GM12865 (cell line): Measurements from ENCODE around the gene TTC34.

Source experiments
- DNase-seq: peaks from one replicate; pipeline ENCODE4 v3.0.0; 2010; ENCODE audit warnings: low read depth
- H3K4me3 ChIP-seq: 2 replicates; pipeline ENCODE4 v1.5.1; 2011; ENCODE audit warnings: mild to moderate bottlenecking, low read depth, low read length, control low read depth
- TF ChIP-seq, protein P1 (sequence below): IDR thresholded peaks from 2 replicates; pipeline ENCODE4 v1.5.1; 2011; ENCODE audit warnings: low read length, control low read depth, low read depth, inconsistent platforms; ENCODE audit not compliant: insufficient read depth; ENCODE audit errors: missing control alignments

The TTC34 gene

DNA sequence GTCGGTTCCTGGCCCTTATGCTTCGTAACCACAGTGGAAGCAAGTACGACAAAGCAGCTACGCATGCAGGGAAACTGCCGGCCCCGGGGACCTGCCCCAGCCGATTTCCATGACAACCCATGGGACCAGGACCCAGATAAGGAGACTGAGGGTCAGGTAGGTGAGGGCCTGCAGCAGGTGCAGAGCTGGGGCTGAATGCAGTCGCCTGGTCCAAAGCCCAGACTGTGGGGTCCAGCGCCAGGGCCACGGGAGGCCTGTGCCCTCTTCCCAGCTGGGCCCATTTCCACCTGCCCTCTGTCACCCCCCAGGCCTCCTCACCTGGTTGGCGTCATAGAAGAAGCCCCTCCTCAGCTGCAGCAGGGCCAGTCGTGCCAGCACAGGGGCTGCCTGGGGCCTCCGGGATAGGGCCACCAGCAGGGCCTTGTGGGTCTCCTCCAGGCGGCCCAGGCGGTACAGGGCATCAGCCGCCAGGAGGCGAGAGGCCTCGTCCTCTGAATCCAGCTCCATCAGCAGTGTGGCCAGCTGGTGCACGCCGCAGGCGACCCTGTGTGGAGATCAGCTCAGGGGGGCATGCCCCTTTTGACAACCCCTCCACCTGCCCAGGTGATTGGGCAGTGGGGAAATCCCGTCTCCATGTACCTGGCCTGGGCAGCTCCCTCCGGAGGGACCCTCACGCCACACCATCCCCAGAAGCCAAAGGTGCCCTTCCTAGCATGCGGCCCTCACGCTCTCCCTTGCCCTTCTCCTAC is 14.2 kb downstream of the TTC34 start:
- TF ChIP-seq, protein P1, sequence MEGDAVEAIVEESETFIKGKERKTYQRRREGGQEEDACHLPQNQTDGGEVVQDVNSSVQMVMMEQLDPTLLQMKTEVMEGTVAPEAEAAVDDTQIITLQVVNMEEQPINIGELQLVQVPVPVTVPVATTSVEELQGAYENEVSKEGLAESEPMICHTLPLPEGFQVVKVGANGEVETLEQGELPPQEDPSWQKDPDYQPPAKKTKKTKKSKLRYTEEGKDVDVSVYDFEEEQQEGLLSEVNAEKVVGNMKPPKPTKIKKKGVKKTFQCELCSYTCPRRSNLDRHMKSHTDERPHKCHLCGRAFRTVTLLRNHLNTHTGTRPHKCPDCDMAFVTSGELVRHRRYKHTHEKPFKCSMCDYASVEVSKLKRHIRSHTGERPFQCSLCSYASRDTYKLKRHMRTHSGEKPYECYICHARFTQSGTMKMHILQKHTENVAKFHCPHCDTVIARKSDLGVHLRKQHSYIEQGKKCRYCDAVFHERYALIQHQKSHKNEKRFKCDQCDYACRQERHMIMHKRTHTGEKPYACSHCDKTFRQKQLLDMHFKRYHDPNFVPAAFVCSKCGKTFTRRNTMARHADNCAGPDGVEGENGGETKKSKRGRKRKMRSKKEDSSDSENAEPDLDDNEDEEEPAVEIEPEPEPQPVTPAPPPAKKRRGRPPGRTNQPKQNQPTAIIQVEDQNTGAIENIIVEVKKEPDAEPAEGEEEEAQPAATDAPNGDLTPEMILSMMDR, result no peak
- H3K4me3 ChIP-seq, result no peak overlapping the region
- no peak for DNase-seq

DNA sequence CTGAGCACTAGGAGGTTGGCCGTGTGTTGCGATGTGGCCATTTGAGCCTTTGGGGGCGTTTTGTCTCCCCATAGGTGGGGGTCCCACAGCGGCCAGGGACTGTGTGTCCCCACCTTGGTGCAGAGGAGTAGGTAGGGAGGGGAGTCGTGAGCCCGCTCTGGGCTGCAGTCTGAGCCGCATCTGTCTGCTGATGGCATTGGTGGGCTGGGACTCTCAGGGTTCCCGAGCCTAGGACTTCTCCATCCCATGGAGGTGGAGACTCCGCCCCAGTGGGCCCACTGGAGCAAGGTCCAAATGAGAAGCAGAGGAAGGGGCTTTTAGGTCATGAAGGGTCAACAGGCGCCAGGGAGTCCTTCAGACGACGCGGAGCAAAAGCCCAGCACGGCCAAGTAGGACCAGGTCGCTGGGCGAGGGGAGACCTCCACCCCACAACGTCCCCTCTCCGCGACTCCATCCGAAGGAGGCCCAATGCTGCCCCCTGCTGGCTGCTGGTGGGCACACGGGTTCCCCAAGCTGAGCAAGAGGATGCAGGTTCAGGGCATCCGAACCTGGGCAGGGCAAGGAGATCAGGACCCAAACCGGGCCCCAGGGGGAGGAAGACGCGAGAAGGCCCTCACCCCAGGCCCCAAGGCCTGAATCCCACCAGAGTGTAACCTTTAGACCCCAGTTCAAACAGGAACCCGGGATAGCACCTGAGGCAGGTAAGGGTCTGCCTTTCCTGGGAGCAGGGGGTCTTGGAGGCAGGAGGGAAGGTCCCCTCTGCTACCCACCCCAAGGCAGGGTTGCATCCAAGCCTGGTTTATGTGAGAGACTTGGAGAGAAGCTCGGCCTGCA is 14.9 kb downstream of the TTC34 start:
- TF ChIP-seq, protein P1, result peak; percentile 73
- H3K4me3 ChIP-seq, result no peak overlapping the region
- DNase-seq, result peak; percentile 48

DNA sequence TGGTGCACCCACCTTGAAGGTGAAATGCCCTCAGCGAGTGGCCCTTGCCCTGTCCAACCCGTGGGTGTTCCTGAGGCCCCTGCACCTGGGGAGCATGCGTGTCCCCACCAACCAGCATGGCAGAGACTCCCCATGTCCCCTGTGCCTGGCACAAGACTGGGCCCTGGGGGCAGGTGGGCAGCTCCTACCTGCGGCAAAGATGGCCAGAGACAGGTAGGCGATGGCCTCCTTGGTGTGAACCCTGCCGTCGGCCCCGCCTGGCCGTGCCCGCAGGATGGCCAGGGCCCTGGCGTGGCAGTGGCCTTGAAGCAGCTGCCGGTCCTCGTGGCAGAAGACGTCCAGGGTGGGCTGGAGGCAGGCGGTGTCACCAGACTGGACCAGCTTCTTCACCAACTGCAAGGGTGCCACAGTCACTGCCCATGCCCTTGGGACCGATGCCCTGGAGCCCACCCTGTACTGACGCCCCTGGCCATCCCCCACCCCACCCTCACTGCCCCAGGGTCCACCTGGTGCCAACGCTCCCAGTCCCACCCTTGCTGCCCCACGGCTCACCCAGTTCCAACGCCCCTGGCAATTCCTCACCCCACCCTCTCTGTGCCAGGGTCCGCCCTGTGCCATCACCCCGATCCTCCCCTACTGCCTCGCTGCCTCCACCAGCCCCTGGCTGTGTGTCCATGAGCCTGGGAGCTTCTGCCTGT is 15.7 kb downstream of the TTC34 start:
- TF ChIP-seq, protein P1, result no peak
- DNase-seq, result no peak
- H3K4me3 ChIP-seq, result no peak overlapping the region

DNA sequence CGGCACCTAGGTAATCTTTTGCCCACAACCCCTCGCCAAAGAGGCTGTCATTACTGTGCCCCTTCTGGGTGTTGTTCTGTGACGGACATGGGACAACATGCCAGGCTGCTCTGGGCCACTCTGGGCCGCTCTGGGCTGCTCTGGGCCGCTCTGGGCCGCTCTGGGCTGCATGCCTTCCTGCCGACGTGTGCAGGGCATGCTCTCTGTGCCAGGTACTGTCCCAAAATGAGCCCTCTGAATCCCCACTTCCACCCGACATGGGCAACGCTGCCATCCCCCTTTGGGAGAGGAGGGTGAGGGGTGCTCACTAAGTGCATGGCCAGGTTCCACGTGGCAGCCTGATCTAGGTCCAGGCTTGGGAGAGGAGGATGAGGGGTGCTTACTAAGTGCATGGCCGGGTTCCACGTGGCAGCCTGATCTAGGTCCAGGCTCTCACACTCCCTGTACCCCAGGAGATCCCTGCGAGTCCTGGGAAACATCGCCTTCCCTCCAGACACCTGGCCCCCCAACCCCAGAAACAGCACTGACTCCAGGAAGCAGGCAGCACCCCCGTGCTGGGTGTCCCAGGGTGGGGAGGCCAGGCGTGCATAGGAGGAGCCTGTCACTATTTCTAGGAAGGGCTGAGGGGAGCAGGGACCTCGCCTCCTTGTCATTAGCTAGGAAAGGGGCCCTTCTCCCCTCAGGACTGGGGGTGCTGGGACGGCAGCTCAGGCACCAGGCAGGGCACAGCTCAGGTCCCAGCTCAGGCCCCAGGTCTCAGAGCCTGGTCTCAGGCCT is 16.5 kb downstream of the TTC34 start:
- TF ChIP-seq, protein P1, result no peak
- H3K4me3 ChIP-seq, result no peak overlapping the region
- DNase-seq, result no peak

DNA sequence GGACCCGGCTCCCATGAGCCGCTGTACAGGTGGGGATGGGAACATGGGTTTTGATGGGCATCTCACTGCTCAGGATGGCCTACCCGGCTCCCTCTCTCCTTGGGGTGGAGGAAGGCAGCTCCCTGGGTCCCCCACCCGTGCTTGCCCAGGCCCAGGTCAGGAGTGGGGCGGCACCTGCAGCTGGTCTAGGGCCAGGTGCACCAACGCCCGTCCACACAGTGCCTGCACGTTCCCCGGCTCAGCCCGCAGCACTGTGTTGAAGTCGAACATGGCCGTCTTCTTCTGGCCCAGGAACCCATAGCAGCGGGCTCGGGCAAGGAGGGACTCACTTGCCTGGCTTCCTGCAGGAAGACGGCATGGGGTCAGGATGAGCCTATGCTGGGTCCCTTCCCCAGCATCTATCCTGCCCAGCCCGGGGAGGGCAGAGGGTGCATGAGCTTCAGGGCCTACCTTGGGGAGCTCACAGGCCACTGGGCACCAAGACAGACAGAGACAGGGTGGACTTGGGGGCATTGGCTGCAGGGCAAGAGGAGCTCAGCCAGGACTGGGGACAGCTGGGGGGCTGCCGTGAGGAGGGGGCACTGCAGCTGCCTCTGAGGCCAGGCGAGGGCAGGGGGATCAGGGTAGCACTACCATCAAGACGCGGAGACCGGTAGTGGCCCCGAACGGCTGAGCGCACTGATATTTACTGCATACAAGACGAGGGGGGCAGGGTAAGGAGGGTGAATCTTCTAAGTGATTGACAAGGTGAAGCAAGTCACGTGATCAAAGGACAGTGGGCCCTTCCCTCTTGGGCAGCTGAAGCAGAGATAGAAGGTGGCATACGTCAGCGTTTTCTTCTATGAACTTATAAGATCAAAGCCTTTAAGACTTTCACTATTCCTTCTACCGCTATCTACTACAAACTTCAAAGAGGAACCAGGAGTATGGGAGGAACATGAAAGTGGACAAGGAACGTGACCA is 17.8 kb downstream of the TTC34 start:
- DNase-seq, result no peak
- TF ChIP-seq, protein P1, result no peak
- H3K4me3 ChIP-seq, result no peak overlapping the region
